AG04450 (cell line): ENCODE results near the gene CMSS1. TPM values are rescaled to one million over a fixed set of nuclear protein-coding genes. Genes with fewer than 3 reads are reported as not detected.

Experiments
- CTCF ChIA-PET: fragments of 300-600, 350-600 bp; formaldehyde crosslinking; extraction: SDS; loops from one replicate; lab custom pipeline; 2022; ENCODE audit warnings: antibody characterized with exemption, inconsistent platforms; lab: Charles Lee
- POLR2A ChIA-PET: fragments of 350-600 bp; formaldehyde crosslinking; extraction: SDS; loops from one replicate; lab custom pipeline; 2021; ENCODE audit warnings: antibody characterized with exemption, inconsistent platforms; lab: Yijun Ruan, JAX
- DNase-seq: peaks from one replicate; pipeline ENCODE4 v3.0.0-alpha.2; 2011; ENCODE audit warnings: low read depth, low spot score
- H3K27ac ChIP-seq: one replicate; pipeline ENCODE4 v1.5.1; 2012; ENCODE audit warnings: low read depth, low read length, control low read depth
- H3K27me3 ChIP-seq: one replicate; pipeline ENCODE4 v1.6.0; 2012; ENCODE audit warnings: low read length; ENCODE audit not compliant: control insufficient read depth, insufficient read depth
- H3K4me3 ChIP-seq: 2 replicates; pipeline ENCODE4 v1.5.1; 2011; ENCODE audit warnings: mild to moderate bottlenecking, low read depth, low read length, control low read depth
- H3K9me3 ChIP-seq: 2 replicates; pipeline ENCODE4 v1.5.1; 2012; ENCODE audit warnings: low read length; ENCODE audit not compliant: control insufficient read depth, insufficient read depth
- CTCF ChIP-seq: IDR thresholded peaks from 2 replicates; pipeline ENCODE4 v1.5.1; 2011; ENCODE audit warnings: low read depth, low read length, control low read depth, inconsistent platforms
- polyA minus RNA-seq: library from RNA; depleted of rRNA, polyadenylated mRNA; stranded (reverse); fragments of >200 nt; gene quantifications from 2 replicates; pipeline ENCODE4 v1.2.3, GENCODE V29; 2011; rRNA and poly(A)+ RNA removed
- polyA plus RNA-seq: library from polyadenylated mRNA; depleted of rRNA; stranded (reverse); fragments of >200 nt; gene quantifications from 2 replicates; pipeline ENCODE4 v1.2.3, GENCODE V29; 2011; rRNA removed

Gene CMSS1
- polyA plus RNA-seq (11.9 and 15.7 TPM in 2 replicates), polyA minus RNA-seq (2.9 and 5.1 TPM in 2 replicates)

- ChIA-PET CTCF (interaction anchor here (0.8 to 1.7 kb wide), 3 partner anchors 9 to 436 kb away, joined by 3 to 10 read pairs (median 4); no protein-coding TSS in a partner anchor), POLR2A (interaction anchor here (0.6 to 0.9 kb wide), 2 partner anchors 15 to 35 kb away, joined by 3 read pairs; no protein-coding TSS in a partner anchor)
- peak within 1 kb of the TSS; percentile 85 for H3K4me3 ChIP-seq
- H3K27me3 ChIP-seq = no peaks in the 10 kb centered on the region
- DNase-seq = peak; percentile 75
- peak within 1 kb of the TSS; percentile 88 for H3K27ac ChIP-seq
- no peaks in the 10 kb centered on the region for H3K9me3 ChIP-seq
- TF ChIP-seq CTCF = peak; percentile 38; the same call in 1 of the 2 replicates
These were observed at the start of gene CMSS1 for GRCh38 chr3:99817437-99818240. Gene CMSS1 (plus strand): TSS chr3:99817862.

- H3K27me3 ChIP-seq = no peaks in the 10 kb centered on the region
- no peaks in the 10 kb centered on the region for H3K9me3 ChIP-seq
- ChIA-PET CTCF (interaction anchor here (1.2 to 1.5 kb wide), 2 partner anchors 10 to 21 kb away, joined by 4 to 6 read pairs; no protein-coding TSS in a partner anchor), POLR2A (no interaction called here)
- no peak for DNase-seq
- no peak overlapping the region for H3K27ac ChIP-seq
- no peak for TF ChIP-seq CTCF
- H3K4me3 ChIP-seq = no peak overlapping the region
These were observed 49.5 kb upstream of the CMSS1 start for GRCh38 chr3:99768126-99768525.

GRCh38 chr3:99768808-99769501 is 48.7 kb upstream of the CMSS1 start:
- CTCF ChIA-PET = no interaction called here
- no peak for TF ChIP-seq CTCF
- no peak overlapping the region for H3K27ac ChIP-seq
- no peak for DNase-seq
- POLR2A ChIA-PET = no interaction called here
- no peak overlapping the region for H3K4me3 ChIP-seq
- H3K9me3 ChIP-seq = no peaks in the 10 kb centered on the region
- H3K27me3 ChIP-seq = no peaks in the 10 kb centered on the region

GRCh38 chr3:99772171-99772570 is 45.5 kb upstream of the CMSS1 start:
- no peaks in the 10 kb centered on the region for H3K27me3 ChIP-seq
- DNase-seq = no peak
- no peak overlapping the region for H3K27ac ChIP-seq
- H3K9me3 ChIP-seq = no peaks in the 10 kb centered on the region
- ChIA-PET POLR2A (no interaction called here), CTCF (no interaction called here)
- no peak overlapping the region for H3K4me3 ChIP-seq
- no peak for TF ChIP-seq CTCF
